ENCODE results near the gene CNTN6.
A peak's percentile ranks its signal among the peaks of the same experiment; 100 is the strongest.

CNTN6 gene

GRCh38 chr3:1164101-1164500, 71.3 kb downstream of the CNTN6 start:
- Histone ChIP-seq H3K9me3 (ENCODE audit: control insufficient read depth, low read length) (no peaks in the 10 kb centered on the region), H3K27ac (ENCODE audit: low read depth, low read length, severe bottlenecking) (no peak overlapping the region), H3K4me1 (ENCODE audit: control insufficient read depth, insufficient read depth, low read length, poor library complexity, severe bottlenecking) (no peaks in the 10 kb centered on the region), H3K4me3 (ENCODE audit: extremely low read depth, insufficient read depth, low read length, poor library complexity, severe bottlenecking) (no peak overlapping the region), H3K36me3 (ENCODE audit: control insufficient read depth, insufficient read depth, low read length) (no peaks in the 10 kb centered on the region)
- 83 to 88% methylated on average over 1 to 2 of the region's 2 CpGs for WGBS, 2 experiments (ENCODE audit: insufficient coverage in 2 of 2)

GRCh38 chr3:1171320-1171719, 78.5 kb downstream of the CNTN6 start:
- Histone ChIP-seq H3K4me3 (ENCODE audit: extremely low read depth, insufficient read depth, low read length, poor library complexity, severe bottlenecking) (no peak overlapping the region), H3K4me1 (ENCODE audit: control insufficient read depth, insufficient read depth, low read length, poor library complexity, severe bottlenecking) (no peaks in the 10 kb centered on the region), H3K36me3 (ENCODE audit: control insufficient read depth, insufficient read depth, low read length) (no peaks in the 10 kb centered on the region), H3K9me3 (ENCODE audit: control insufficient read depth, low read length) (no peaks in the 10 kb centered on the region), H3K27ac (ENCODE audit: low read depth, low read length, severe bottlenecking) (no peak overlapping the region)
- WGBS, 2 experiments (ENCODE audit: insufficient coverage in 2 of 2) = 73 to 75% methylated on average over 3 of the region's 3 CpGs

- WGBS, 2 experiments (ENCODE audit: insufficient coverage in 2 of 2) = 85% methylated on average over 2 of the region's 2 CpGs; no CpG with 5 or more reads in 1 of the 2 experiments
- H3K4me3 ChIP-seq (ENCODE audit: extremely low read depth, insufficient read depth, low read length, poor library complexity, severe bottlenecking) = no peak overlapping the region
- no peaks in the 10 kb centered on the region for H3K36me3 ChIP-seq (ENCODE audit: control insufficient read depth, insufficient read depth, low read length)
- H3K9me3 ChIP-seq (ENCODE audit: control insufficient read depth, low read length) = no peaks in the 10 kb centered on the region
- no peaks in the 10 kb centered on the region for H3K4me1 ChIP-seq (ENCODE audit: control insufficient read depth, insufficient read depth, low read length, poor library complexity, severe bottlenecking)
- H3K27ac ChIP-seq (ENCODE audit: low read depth, low read length, severe bottlenecking) = no peak overlapping the region
These were observed 79.8 kb downstream of the CNTN6 start for GRCh38 chr3:1172644-1173043.

- 50 to 88% methylated on average over 1 to 3 of the region's 6 CpGs for WGBS, 2 experiments (ENCODE audit: insufficient coverage in 2 of 2)
- Histone ChIP-seq H3K36me3 (ENCODE audit: control insufficient read depth, insufficient read depth, low read length) (no peaks in the 10 kb centered on the region), H3K4me1 (ENCODE audit: control insufficient read depth, insufficient read depth, low read length, poor library complexity, severe bottlenecking) (no peaks in the 10 kb centered on the region), H3K27ac (ENCODE audit: low read depth, low read length, severe bottlenecking) (no peak overlapping the region), H3K9me3 (ENCODE audit: control insufficient read depth, low read length) (no peaks in the 10 kb centered on the region), H3K4me3 (ENCODE audit: extremely low read depth, insufficient read depth, low read length, poor library complexity, severe bottlenecking) (no peak overlapping the region)
These were observed 86.3 kb downstream of the CNTN6 start for GRCh38 chr3:1179146-1179545.

- H3K9me3 ChIP-seq (ENCODE audit: control insufficient read depth, low read length) = no peaks in the 10 kb centered on the region
- H3K36me3 ChIP-seq (ENCODE audit: control insufficient read depth, insufficient read depth, low read length) = no peaks in the 10 kb centered on the region
- H3K4me3 ChIP-seq (ENCODE audit: extremely low read depth, insufficient read depth, low read length, poor library complexity, severe bottlenecking) = no peak overlapping the region
- H3K4me1 ChIP-seq (ENCODE audit: control insufficient read depth, insufficient read depth, low read length, poor library complexity, severe bottlenecking) = no peaks in the 10 kb centered on the region
- no peak overlapping the region for H3K27ac ChIP-seq (ENCODE audit: low read depth, low read length, severe bottlenecking)
- WGBS, 2 experiments (ENCODE audit: insufficient coverage in 2 of 2) = 40 to 100% methylated on average over 1 of the region's 4 CpGs
These were observed 90.7 kb downstream of the CNTN6 start for GRCh38 chr3:1183320-1184048.

- H3K27ac ChIP-seq (ENCODE audit: low read depth, low read length, severe bottlenecking) = peak overlapping the region; percentile 6
- H3K9me3 ChIP-seq (ENCODE audit: control insufficient read depth, low read length) = no peaks in the 10 kb centered on the region
- WGBS, 2 experiments (ENCODE audit: insufficient coverage in 2 of 2) = no CpG with 5 or more reads among the region's 3 CpGs
- no peaks in the 10 kb centered on the region for H3K4me1 ChIP-seq (ENCODE audit: control insufficient read depth, insufficient read depth, low read length, poor library complexity, severe bottlenecking)
- no peak overlapping the region for H3K4me3 ChIP-seq (ENCODE audit: extremely low read depth, insufficient read depth, low read length, poor library complexity, severe bottlenecking)
- H3K36me3 ChIP-seq (ENCODE audit: control insufficient read depth, insufficient read depth, low read length) = no peaks in the 10 kb centered on the region
These were observed 97.7 kb downstream of the CNTN6 start for GRCh38 chr3:1190569-1190968.

- Histone ChIP-seq H3K4me1 (ENCODE audit: control insufficient read depth, insufficient read depth, low read length, poor library complexity, severe bottlenecking) (no peaks in the 10 kb centered on the region), H3K9me3 (ENCODE audit: control insufficient read depth, low read length) (no peaks in the 10 kb centered on the region), H3K4me3 (ENCODE audit: extremely low read depth, insufficient read depth, low read length, poor library complexity, severe bottlenecking) (no peak overlapping the region), H3K36me3 (ENCODE audit: control insufficient read depth, insufficient read depth, low read length) (no peaks in the 10 kb centered on the region), H3K27ac (ENCODE audit: low read depth, low read length, severe bottlenecking) (peak overlapping the region; percentile 6)
- no CpG with 5 or more reads among the region's 1 CpG for WGBS, 2 experiments (ENCODE audit: insufficient coverage in 2 of 2)
These were observed 98.2 kb downstream of the CNTN6 start for GRCh38 chr3:1191026-1191425.

GRCh38 chr3:1195947-1196346, 103.1 kb downstream of the CNTN6 start:
- Histone ChIP-seq H3K4me3 (ENCODE audit: extremely low read depth, insufficient read depth, low read length, poor library complexity, severe bottlenecking) (no peak overlapping the region), H3K9me3 (ENCODE audit: control insufficient read depth, low read length) (no peaks in the 10 kb centered on the region), H3K27ac (ENCODE audit: low read depth, low read length, severe bottlenecking) (no peak overlapping the region), H3K4me1 (ENCODE audit: control insufficient read depth, insufficient read depth, low read length, poor library complexity, severe bottlenecking) (no peaks in the 10 kb centered on the region), H3K36me3 (ENCODE audit: control insufficient read depth, insufficient read depth, low read length) (no peaks in the 10 kb centered on the region)
- 80% methylated on average over 1 of the region's 1 CpG; no CpG with 5 or more reads in 1 of the 2 experiments for WGBS, 2 experiments (ENCODE audit: insufficient coverage in 2 of 2)

GRCh38 chr3:1197051-1197450, 104.2 kb downstream of the CNTN6 start:
- no CpG with 5 or more reads among the region's 2 CpGs for WGBS, 2 experiments (ENCODE audit: insufficient coverage in 2 of 2)
- H3K4me1 ChIP-seq (ENCODE audit: control insufficient read depth, insufficient read depth, low read length, poor library complexity, severe bottlenecking) = no peaks in the 10 kb centered on the region
- no peaks in the 10 kb centered on the region for H3K9me3 ChIP-seq (ENCODE audit: control insufficient read depth, low read length)
- no peak overlapping the region for H3K4me3 ChIP-seq (ENCODE audit: extremely low read depth, insufficient read depth, low read length, poor library complexity, severe bottlenecking)
- H3K27ac ChIP-seq (ENCODE audit: low read depth, low read length, severe bottlenecking) = no peak overlapping the region
- H3K36me3 ChIP-seq (ENCODE audit: control insufficient read depth, insufficient read depth, low read length) = no peaks in the 10 kb centered on the region

GRCh38 chr3:1200371-1200770, 107.5 kb downstream of the CNTN6 start:
- no peak overlapping the region for H3K4me3 ChIP-seq (ENCODE audit: extremely low read depth, insufficient read depth, low read length, poor library complexity, severe bottlenecking)
- no peaks in the 10 kb centered on the region for H3K36me3 ChIP-seq (ENCODE audit: control insufficient read depth, insufficient read depth, low read length)
- no peak overlapping the region for H3K27ac ChIP-seq (ENCODE audit: low read depth, low read length, severe bottlenecking)
- H3K9me3 ChIP-seq (ENCODE audit: control insufficient read depth, low read length) = no peaks in the 10 kb centered on the region
- no peaks in the 10 kb centered on the region for H3K4me1 ChIP-seq (ENCODE audit: control insufficient read depth, insufficient read depth, low read length, poor library complexity, severe bottlenecking)
- WGBS, 2 experiments (ENCODE audit: insufficient coverage in 2 of 2) = 90 to 100% methylated on average over 1 of the region's 1 CpG

GRCh38 chr3:1207904-1208303, 115.1 kb downstream of the CNTN6 start:
- Histone ChIP-seq H3K27ac (ENCODE audit: low read depth, low read length, severe bottlenecking) (no peak overlapping the region), H3K9me3 (ENCODE audit: control insufficient read depth, low read length) (no peaks in the 10 kb centered on the region), H3K36me3 (ENCODE audit: control insufficient read depth, insufficient read depth, low read length) (no peaks in the 10 kb centered on the region), H3K4me3 (ENCODE audit: extremely low read depth, insufficient read depth, low read length, poor library complexity, severe bottlenecking) (no peak overlapping the region), H3K4me1 (ENCODE audit: control insufficient read depth, insufficient read depth, low read length, poor library complexity, severe bottlenecking) (no peaks in the 10 kb centered on the region)
- 76 to 78% methylated on average over 2 of the region's 2 CpGs for WGBS, 2 experiments (ENCODE audit: insufficient coverage in 2 of 2)

All from mesodermal cell (in vitro differentiated cells).